GM18511 (cell line): Measurements from ENCODE around the gene NF1.

ENCODE experiments used
- ATAC-seq: cut with Tn5 transposase; IDR thresholded peaks from one replicate; pipeline ENCODE4 v1.9.1; 2021; ENCODE audit warnings: mild to moderate bottlenecking, moderate library complexity; ENCODE audit not compliant: unreplicated experiment

NF1 gene

DNA sequence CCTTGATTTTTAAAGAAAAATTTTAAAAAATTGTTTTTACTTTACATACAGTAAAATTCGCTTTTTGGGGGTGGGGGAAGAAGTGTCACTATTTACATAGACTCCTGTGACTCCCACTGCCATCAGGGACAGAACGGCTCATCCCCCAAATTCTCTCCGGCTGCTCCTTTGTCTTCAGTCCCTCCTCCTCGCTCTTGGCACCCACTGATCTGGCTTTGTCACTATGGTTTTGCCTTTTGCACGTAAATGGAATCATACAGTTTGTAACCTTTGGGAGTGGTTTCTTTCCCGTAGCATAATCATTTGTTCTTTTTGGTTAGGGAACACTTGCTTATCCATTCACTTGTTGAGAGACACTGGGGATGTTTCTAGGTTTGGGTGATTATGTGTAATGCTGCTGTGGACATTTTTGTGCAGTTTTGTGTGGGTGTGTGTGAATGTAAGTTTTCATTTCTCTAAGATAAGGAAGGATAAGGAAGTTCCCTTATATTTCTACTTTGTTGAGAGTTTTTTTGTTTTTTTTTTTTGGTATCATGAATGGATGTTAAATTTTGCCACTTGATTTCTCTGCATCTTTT, 324.1 kb downstream of the NF1 start:
- no peak for ATAC-seq

- ATAC-seq, result no peak
Observed at GRCh38 chr17:31422443-31422842, 327.7 kb downstream of the NF1 start.

DNA sequence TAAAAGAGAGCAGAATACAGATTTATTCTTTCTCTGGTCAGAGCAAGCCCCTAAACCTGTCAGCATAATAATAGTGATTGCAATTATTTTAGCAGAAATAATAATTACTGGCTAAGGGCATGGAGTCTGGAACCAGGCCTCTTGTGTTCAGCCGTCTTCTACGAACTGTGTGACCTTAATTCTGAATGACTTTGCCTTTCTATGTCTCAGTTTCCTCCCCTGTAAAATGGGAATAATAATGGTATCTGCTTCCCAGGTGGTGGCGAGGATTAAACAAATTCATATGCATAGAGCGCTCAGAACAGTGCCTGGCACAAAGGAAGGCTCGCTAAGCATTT, 330.1 kb downstream of the NF1 start:
- ATAC-seq, result no peak

DNA sequence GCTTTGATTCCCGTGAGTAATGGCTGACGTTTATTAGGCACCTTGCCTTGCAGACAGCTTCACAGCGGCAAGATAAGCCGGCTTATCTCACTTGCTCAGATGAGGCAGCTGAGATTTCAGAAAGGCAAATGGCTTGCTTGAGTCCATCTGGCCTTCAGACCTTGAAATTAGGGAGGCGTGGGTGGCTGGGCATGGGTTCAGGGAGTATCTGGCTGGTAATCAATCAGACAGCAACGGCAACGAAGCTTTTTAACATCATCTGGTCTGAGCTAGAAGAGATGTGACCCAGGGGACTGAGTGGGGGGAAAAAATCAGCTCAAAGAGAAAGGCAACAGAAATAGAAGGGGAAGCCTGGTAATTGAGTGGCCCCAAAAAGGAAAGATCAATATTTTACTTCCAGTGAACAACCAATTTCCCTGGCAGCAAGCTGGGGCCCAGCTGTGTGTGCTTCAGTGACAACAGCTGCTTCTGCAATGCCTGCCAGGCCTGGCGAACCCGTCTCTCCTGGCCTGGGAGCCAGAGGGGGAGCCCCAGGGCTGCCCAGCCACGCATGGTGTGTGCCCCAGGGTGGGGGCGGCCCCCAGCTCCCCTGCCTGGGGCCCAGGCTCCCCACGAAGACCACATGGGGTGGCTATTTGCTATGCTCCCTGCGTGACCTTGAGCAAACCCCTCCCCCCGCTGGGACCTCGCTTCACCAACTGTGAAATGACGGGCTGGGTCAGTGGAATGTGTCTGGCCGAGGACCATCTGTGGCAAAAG, 330.7 kb downstream of the NF1 start:
- no peak for ATAC-seq
